MM.1S (cell line): ENCODE data around the gene PRKCE.

ENCODE experiments used
- CTCF ChIP-seq: fragments of 300-600 bp; sonication (generic); IDR thresholded peaks from 2 replicates; pipeline ENCODE4 v1.5.1; 2016; ENCODE audit warnings: antibody characterized with exemption, low read length, mixed read lengths
- EZH2 ChIP-seq: fragments of 300-600 bp; sonication (generic); optimal IDR thresholded peaks from 2 replicates; pipeline ENCODE3; 2017; ENCODE audit warnings: low read depth, mild to moderate bottlenecking, antibody characterized with exemption, low read length, mixed read lengths
- EZH2phosphoT487 ChIP-seq: fragments of 300-600 bp; sonication (generic); IDR thresholded peaks from 2 replicates; pipeline ENCODE4 v1.6.1; 2018; ENCODE audit warnings: antibody characterized with exemption, low read length

GRCh38 chr2:45723857-45724256 is 72.4 kb downstream of the PRKCE start:
- TF ChIP-seq CTCF (no peak), EZH2 (no peak), EZH2phosphoT487 (no peak)
